ENCODE measurements around the gene TTC3. TPM values are rescaled to one million over a fixed set of nuclear protein-coding genes. Genes with fewer than 3 reads are reported as not detected.

Gene TTC3
- total RNA-seq, 1 experiment from 2014 or later, result 121 TPM

DNA sequence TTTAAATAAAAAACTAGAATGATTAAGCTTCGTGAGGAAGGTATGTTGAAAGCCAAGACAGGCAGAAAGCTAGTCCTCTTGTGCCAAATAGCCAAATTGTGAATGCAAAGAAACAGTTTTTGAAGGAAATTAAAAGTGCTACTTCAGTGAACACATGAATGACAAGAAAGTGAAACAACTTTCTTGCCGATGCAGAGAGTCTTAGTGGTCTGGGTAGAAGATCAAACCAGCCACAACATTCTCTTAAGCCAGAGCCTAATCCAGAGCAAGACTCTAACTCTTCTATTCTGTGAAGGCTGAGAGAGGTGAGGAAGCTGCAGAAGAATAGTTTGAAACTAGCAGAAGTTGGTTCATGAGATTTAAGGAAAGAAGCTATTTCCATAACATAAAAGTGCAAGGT, 63.2 kb downstream of the TTC3 start:
- ATAC-seq (no peak), DNase-seq (no peak)
- H3K36me3 ChIP-seq (ENCODE audit: low read depth, low read length), result peaks cover 57% of the 10 kb centered on the region
- H3K4me3 ChIP-seq (ENCODE audit: low read length), result no peak overlapping the region
- BruUV-seq (replicated peaks), result no TSS peak
- H3K9ac ChIP-seq (ENCODE audit: low read length), result no peak overlapping the region
- no peak overlapping the region for H3K27ac ChIP-seq (ENCODE audit: low read length)
- intact Hi-C loops (cut with micrococcal nuclease), result no loop called here
- H3K27me3 ChIP-seq (ENCODE audit: low read length), result no peaks in the 10 kb centered on the region
- CTCF ChIA-PET, result no interaction called here
- peaks cover 29% of the 10 kb centered on the region for H3K4me1 ChIP-seq (ENCODE audit: insufficient read depth, low read length)
- no peak overlapping the region for H3K4me2 ChIP-seq (ENCODE audit: low read length)
- peaks cover 7% of the 10 kb centered on the region for H3F3A ChIP-seq (ENCODE audit: low read length, unreplicated experiment)
- TF ChIP-seq, protein P1, sequence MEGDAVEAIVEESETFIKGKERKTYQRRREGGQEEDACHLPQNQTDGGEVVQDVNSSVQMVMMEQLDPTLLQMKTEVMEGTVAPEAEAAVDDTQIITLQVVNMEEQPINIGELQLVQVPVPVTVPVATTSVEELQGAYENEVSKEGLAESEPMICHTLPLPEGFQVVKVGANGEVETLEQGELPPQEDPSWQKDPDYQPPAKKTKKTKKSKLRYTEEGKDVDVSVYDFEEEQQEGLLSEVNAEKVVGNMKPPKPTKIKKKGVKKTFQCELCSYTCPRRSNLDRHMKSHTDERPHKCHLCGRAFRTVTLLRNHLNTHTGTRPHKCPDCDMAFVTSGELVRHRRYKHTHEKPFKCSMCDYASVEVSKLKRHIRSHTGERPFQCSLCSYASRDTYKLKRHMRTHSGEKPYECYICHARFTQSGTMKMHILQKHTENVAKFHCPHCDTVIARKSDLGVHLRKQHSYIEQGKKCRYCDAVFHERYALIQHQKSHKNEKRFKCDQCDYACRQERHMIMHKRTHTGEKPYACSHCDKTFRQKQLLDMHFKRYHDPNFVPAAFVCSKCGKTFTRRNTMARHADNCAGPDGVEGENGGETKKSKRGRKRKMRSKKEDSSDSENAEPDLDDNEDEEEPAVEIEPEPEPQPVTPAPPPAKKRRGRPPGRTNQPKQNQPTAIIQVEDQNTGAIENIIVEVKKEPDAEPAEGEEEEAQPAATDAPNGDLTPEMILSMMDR (conservative IDR thresholded peaks at IDR 0.05; ENCODE audit: low read depth, low read length), result no peak
- TF ChIP-seq EZH2phosphoT487 (IDR thresholded peaks at IDR 0.05; ENCODE audit: borderline replicate concordance, low read length) (no peak), EZH2 (IDR thresholded peaks at IDR 0.05; ENCODE audit: low read length, unreplicated experiment) (no peak)
- no peak overlapping the region for H2AFZ ChIP-seq (ENCODE audit: low read length)
- H3K9me3 ChIP-seq (ENCODE audit: low read length), result no peaks in the 10 kb centered on the region
- POLR2A ChIA-PET (ENCODE audit: unreplicated experiment), result no interaction called here
- no peaks in the 10 kb centered on the region for H3K9me2 ChIP-seq (replicated peaks; ENCODE audit: low read length)
- H4K20me1 ChIP-seq (ENCODE audit: low read length), result no peaks in the 10 kb centered on the region
- 0 out of 2 replicates have a peak, but pooled peaks cover 5% of the 10 kb centered on the region for H3K79me2 ChIP-seq (ENCODE audit: low read length)

DNA sequence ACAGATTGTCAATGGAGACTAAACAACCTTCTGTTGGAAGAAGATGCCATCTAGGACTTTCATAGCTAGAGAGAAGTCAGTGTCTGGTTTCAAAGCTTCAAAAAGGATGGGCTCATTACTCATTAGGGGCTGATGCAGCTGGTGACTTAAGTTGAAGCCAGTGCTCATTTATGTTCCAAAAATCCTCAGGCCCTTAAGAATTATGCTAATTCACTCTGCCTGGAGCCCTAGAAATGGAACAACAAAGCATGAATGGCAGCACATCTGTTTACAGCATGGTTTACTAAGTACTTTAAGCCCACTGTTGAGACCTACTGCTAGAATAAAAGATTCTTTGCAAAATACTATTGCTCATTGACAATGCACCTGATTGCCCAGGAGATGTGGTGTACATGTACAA, 63.7 kb downstream of the TTC3 start:
- no peak for ATAC-seq
- no peak overlapping the region for H2AFZ ChIP-seq (ENCODE audit: low read length)
- ChIA-PET POLR2A (ENCODE audit: unreplicated experiment) (no interaction called here), CTCF (no interaction called here)
- no TSS peak for BruUV-seq (replicated peaks)
- no peak overlapping the region for H3K9ac ChIP-seq (ENCODE audit: low read length)
- H3F3A ChIP-seq (ENCODE audit: low read length, unreplicated experiment), result peaks cover 7% of the 10 kb centered on the region
- intact Hi-C loops (cut with micrococcal nuclease), result no loop called here
- no peak overlapping the region for H3K27ac ChIP-seq (ENCODE audit: low read length)
- H3K9me3 ChIP-seq (ENCODE audit: low read length), result no peaks in the 10 kb centered on the region
- H4K20me1 ChIP-seq (ENCODE audit: low read length), result no peaks in the 10 kb centered on the region
- H3K27me3 ChIP-seq (ENCODE audit: low read length), result no peaks in the 10 kb centered on the region
- no peak for TF ChIP-seq EZH2phosphoT487 (IDR thresholded peaks at IDR 0.05; ENCODE audit: borderline replicate concordance, low read length)
- no peak for TF ChIP-seq EZH2 (IDR thresholded peaks at IDR 0.05; ENCODE audit: low read length, unreplicated experiment)
- TF ChIP-seq, protein P1 (conservative IDR thresholded peaks at IDR 0.05; ENCODE audit: low read depth, low read length), result no peak
- 0 out of 2 replicates have a peak, but pooled peaks cover 2% of the 10 kb centered on the region for H3K79me2 ChIP-seq (ENCODE audit: low read length)
- H3K4me2 ChIP-seq (ENCODE audit: low read length), result no peak overlapping the region
- no peak overlapping the region for H3K4me3 ChIP-seq (ENCODE audit: low read length)
- peaks cover 56% of the 10 kb centered on the region for H3K36me3 ChIP-seq (ENCODE audit: low read depth, low read length)
- no peaks in the 10 kb centered on the region for H3K9me2 ChIP-seq (replicated peaks; ENCODE audit: low read length)
- DNase-seq, result no peak
- H3K4me1 ChIP-seq (ENCODE audit: insufficient read depth, low read length), result peaks cover 24% of the 10 kb centered on the region

DNA sequence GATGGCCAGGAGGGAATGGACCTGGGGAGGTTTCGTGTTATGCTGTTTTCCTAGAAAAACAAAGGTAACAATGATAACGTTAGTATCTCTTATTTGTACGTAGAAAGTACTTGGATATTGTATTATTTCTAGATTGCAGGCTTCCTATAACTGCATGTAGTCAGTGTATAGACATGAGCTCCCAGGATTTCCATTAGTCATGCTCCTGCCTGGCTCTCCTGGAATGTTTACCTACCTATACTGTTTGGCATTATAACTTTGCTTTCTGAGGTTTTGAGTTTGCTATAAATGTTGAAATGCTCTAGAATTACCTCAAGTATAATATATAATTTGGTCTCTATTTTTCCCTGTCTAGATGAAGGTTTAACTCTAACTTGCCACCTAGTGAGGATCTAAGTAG, 66.1 kb downstream of the TTC3 start:
- peak; percentile 78 for DNase-seq
- Histone ChIP-seq H4K20me1 (ENCODE audit: low read length) (no peaks in the 10 kb centered on the region), H3K4me3 (ENCODE audit: low read length) (no peak overlapping the region), H3K4me2 (ENCODE audit: low read length) (peak overlapping the region; percentile 59), H3K79me2 (ENCODE audit: low read length) (no peaks in the 10 kb centered on the region), H3K36me3 (ENCODE audit: low read depth, low read length) (peaks cover 48% of the 10 kb centered on the region), H3K27ac (ENCODE audit: low read length) (peak overlapping the region; percentile 64), H3F3A (ENCODE audit: low read length, unreplicated experiment) (peaks cover 7% of the 10 kb centered on the region), H3K4me1 (ENCODE audit: insufficient read depth, low read length) (peaks cover 21% of the 10 kb centered on the region), H3K27me3 (ENCODE audit: low read length) (no peaks in the 10 kb centered on the region), H3K9ac (ENCODE audit: low read length) (peak overlapping the region; percentile 8; the same call in 1 of the 2 replicates), H2AFZ (ENCODE audit: low read length) (no peak overlapping the region), H3K9me3 (ENCODE audit: low read length) (no peaks in the 10 kb centered on the region), H3K9me2 (replicated peaks; ENCODE audit: low read length) (no peaks in the 10 kb centered on the region)
- ChIA-PET CTCF (interaction anchor here (0.7 to 1.0 kb wide), 2 partner anchors 27 to 162 kb away, joined by 3 to 4 read pairs; no protein-coding TSS in a partner anchor), POLR2A (ENCODE audit: unreplicated experiment) (interaction anchor here (0.6 kb wide), 1 partner anchor 47 kb away, joined by 3 read pairs; no protein-coding TSS in a partner anchor)
- BruUV-seq (replicated peaks), result no TSS peak
- ATAC-seq, result peak; percentile 100
- intact Hi-C loops (cut with micrococcal nuclease), result loop anchor here (1.0 kb wide), 1 partner anchor 8 kb away; no protein-coding TSS in a partner anchor
- TF ChIP-seq, protein P1 (conservative IDR thresholded peaks at IDR 0.05; ENCODE audit: low read depth, low read length), result no peak
- TF ChIP-seq EZH2 (IDR thresholded peaks at IDR 0.05; ENCODE audit: low read length, unreplicated experiment), result no peak
- no peak for TF ChIP-seq EZH2phosphoT487 (IDR thresholded peaks at IDR 0.05; ENCODE audit: borderline replicate concordance, low read length)
